HepG2 (cell line): ENCODE measurements around the gene SQSTM1. TPM values are rescaled to one million over a fixed set of nuclear protein-coding genes. Genes with fewer than 3 reads are reported as not detected.

Source experiments
- AGO1 ChIP-seq: fragments of 200-400 bp; formaldehyde crosslinking; IDR thresholded peaks from 2 replicates; pipeline ENCODE4 v1.6.1; 2017; ENCODE audit warnings: mild to moderate bottlenecking, low read depth, low read length, moderate library complexity; ENCODE audit not compliant: poor library complexity, severe bottlenecking
- ATF3 ChIP-seq: sonication (generic); formaldehyde crosslinking; IDR thresholded peaks from 2 replicates; pipeline ENCODE4 v1.4.0; 2020; ENCODE audit warnings: missing genetic modification reagents
- E2F5 ChIP-seq: sonication (generic); formaldehyde crosslinking; conservative IDR thresholded peaks from 2 replicates; pipeline ENCODE4 v1.4.0; 2020; ENCODE audit warnings: missing genetic modification reagents
- HDAC6 ChIP-seq: fragments of 200-600 bp; sonication (generic); IDR thresholded peaks from 2 replicates; pipeline ENCODE4 v1.7.0; 2017; ENCODE audit warnings: mild to moderate bottlenecking, antibody characterized with exemption, low read length, low read depth
- NR2F1 ChIP-seq, 2 experiments: fragments of 450-650 bp in 1 of 2; formaldehyde crosslinking in 1 of 2; IDR thresholded peaks; 2 replicates each; pipeline versions ENCODE4 v1.5.0 to v1.6.1; 2016 to 2020; ENCODE audit warnings: mild to moderate bottlenecking in 1 of 2, missing compliant biosample characterization in 1 of 2, missing genetic modification reagents in 1 of 2, moderate library complexity in 1 of 2
- PLRG1 ChIP-seq: fragments of 450-650 bp; conservative IDR thresholded peaks from 2 replicates; pipeline ENCODE4 v1.6.1; 2016
- POGZ ChIP-seq: sonication (generic); formaldehyde crosslinking; IDR thresholded peaks from 2 replicates; pipeline ENCODE4 v1.4.0; 2020; ENCODE audit warnings: mild to moderate bottlenecking, missing genetic modification reagents
- SAFB2 ChIP-seq: sonication (generic); formaldehyde crosslinking; IDR thresholded peaks from 2 replicates; pipeline ENCODE4 v1.5.1; 2020; ENCODE audit warnings: missing genetic modification reagents, low read depth, mild to moderate bottlenecking, borderline replicate concordance
- ZNF33A ChIP-seq: sonication (generic); formaldehyde crosslinking; IDR thresholded peaks from 2 replicates; pipeline ENCODE4 v1.5.1; 2020; ENCODE audit warnings: missing genetic modification reagents, mild to moderate bottlenecking, moderate library complexity, borderline replicate concordance
- ZNF343 ChIP-seq: sonication (generic); formaldehyde crosslinking; IDR thresholded peaks from 2 replicates; pipeline ENCODE4 v1.4.0; 2020; ENCODE audit warnings: mild to moderate bottlenecking, missing genetic modification reagents
- ZNF382 ChIP-seq: sonication (generic); formaldehyde crosslinking; IDR thresholded peaks from 2 replicates; pipeline ENCODE4 v1.5.0; 2020; ENCODE audit warnings: missing genetic modification reagents, mild to moderate bottlenecking, borderline replicate concordance
- ZNF530 ChIP-seq: sonication (generic); formaldehyde crosslinking; IDR thresholded peaks from 2 replicates; pipeline ENCODE4 v1.5.0; 2020; ENCODE audit warnings: low read depth, mild to moderate bottlenecking, missing genetic modification reagents
- ZNF580 ChIP-seq: IDR thresholded peaks from 2 replicates; pipeline ENCODE4 v1.6.1; 2016; ENCODE audit warnings: low read depth, borderline replicate concordance
- ZNF614 ChIP-seq: IDR thresholded peaks from 2 replicates; pipeline ENCODE4 v1.6.1; 2018; ENCODE audit warnings: missing biosample characterization, missing genetic modification reagents, inconsistent platforms, borderline replicate concordance
- polyA plus RNA-seq, 8 experiments: library from polyadenylated mRNA; depleted of rRNA in 3 of 8; stranded (reverse) in 7 of 8; unstranded in 1 of 8; fragments of >200 nt; fragmentation: Illumina TruSeq in 4 of 8; extraction: Trizol in 4 of 8; gene quantifications; 2 replicates each; pipeline versions ENCODE4 v1.2.1 to v1.2.3, GENCODE V29; 2011 to 2016; ENCODE audit warnings: low read depth in 4 of 8, missing spikeins in 1 of 8, mixed read lengths in 1 of 8; ENCODE audit not compliant: insufficient read depth in 1 of 8
- total RNA-seq, 5 experiments: library from RNA; depleted of rRNA; stranded (reverse); fragments of >200 nt; fragmentation: Illumina TruSeq; extraction: Trizol; gene quantifications; 2 replicates each; pipeline ENCODE4 v1.2.3, GENCODE V29; 2016; ENCODE audit warnings: low read depth in 1 of 5
- TF ChIP-seq, protein P1 (sequence below): sonication (generic); formaldehyde crosslinking; IDR thresholded peaks from 2 replicates; pipeline ENCODE4 v1.5.0; 2020; ENCODE audit warnings: missing genetic modification reagents, mild to moderate bottlenecking, borderline replicate concordance
- TF ChIP-seq, protein P2 (sequence below): sonication (generic); formaldehyde crosslinking; IDR thresholded peaks from 2 replicates; pipeline ENCODE4 v1.4.0; 2020; ENCODE audit warnings: missing genetic modification reagents

The SQSTM1 gene
- total and polyA plus RNA-seq, 2 of the 13 experiments (the other 11 are each of a cell fraction or from before 2014, with no cell fraction given), result 90.9 to 160 TPM

GRCh38 chr5:179821298-179822058 lies 773 bp downstream of the SQSTM1 start (continued):
- TF ChIP-seq ZNF33A (CRISPR knock-in tag) (no peak), ZNF530 (CRISPR knock-in tag) (no peak), ATF3 (CRISPR knock-in tag) (no peak), SAFB2 (CRISPR knock-in tag) (no peak; the same call in 1 of the 2 replicates), POGZ (CRISPR knock-in tag) (no peak), ZNF614 (CRISPR knock-in tag) (no peak), ZNF382 (CRISPR knock-in tag) (no peak), PLRG1 (no peak), ZNF580 (CRISPR knock-in tag) (peak; percentile 27; the same call in 1 of the 2 replicates), NR2F1 (CRISPR knock-in tag; IDR thresholded peaks at IDR 0.05) (no peak), AGO1 (no peak), E2F5 (no peak), ZNF343 (CRISPR knock-in tag) (no peak), HDAC6 (no peak)
- TF ChIP-seq, protein P1, sequence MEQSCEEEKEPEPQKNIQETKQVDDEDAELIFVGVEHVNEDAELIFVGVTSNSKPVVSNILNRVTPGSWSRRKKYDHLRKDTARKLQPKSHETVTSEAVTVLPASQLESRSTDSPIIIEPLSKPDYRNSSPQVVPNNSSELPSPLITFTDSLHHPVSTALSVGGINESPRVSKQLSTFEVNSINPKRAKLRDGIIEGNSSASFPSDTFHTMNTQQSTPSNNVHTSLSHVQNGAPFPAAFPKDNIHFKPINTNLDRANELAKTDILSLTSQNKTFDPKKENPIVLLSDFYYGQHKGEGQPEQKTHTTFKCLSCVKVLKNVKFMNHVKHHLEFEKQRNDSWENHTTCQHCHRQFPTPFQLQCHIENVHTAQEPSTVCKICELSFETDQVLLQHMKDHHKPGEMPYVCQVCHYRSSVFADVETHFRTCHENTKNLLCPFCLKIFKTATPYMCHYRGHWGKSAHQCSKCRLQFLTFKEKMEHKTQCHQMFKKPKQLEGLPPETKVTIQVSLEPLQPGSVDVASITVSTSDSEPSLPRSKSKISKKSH (CRISPR knock-in tag), result 0 out of 2 replicates have a peak, but pooled peaks have one; percentile 3
- TF ChIP-seq, protein P2, sequence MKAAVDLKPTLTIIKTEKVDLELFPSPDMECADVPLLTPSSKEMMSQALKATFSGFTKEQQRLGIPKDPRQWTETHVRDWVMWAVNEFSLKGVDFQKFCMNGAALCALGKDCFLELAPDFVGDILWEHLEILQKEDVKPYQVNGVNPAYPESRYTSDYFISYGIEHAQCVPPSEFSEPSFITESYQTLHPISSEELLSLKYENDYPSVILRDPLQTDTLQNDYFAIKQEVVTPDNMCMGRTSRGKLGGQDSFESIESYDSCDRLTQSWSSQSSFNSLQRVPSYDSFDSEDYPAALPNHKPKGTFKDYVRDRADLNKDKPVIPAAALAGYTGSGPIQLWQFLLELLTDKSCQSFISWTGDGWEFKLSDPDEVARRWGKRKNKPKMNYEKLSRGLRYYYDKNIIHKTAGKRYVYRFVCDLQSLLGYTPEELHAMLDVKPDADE, result 0 out of 2 replicates have a peak, but pooled peaks have one; percentile 47
